GM12864 (cell line): ENCODE results near the gene SLC39A9.

ENCODE experiments used
- DNase-seq: peaks from one replicate; pipeline ENCODE4 v3.0.0-alpha.2; 2011; ENCODE audit warnings: low read depth
- H3K4me3 ChIP-seq: 2 replicates; pipeline ENCODE4 v1.5.1; 2011; ENCODE audit warnings: mild to moderate bottlenecking, low read depth, low read length, control low read depth
- TF ChIP-seq, protein P1 (sequence below): IDR thresholded peaks from 2 replicates; pipeline ENCODE4 v1.5.1; 2011; ENCODE audit warnings: low read depth, mild to moderate bottlenecking, moderate library complexity, low read length, control low read depth, inconsistent platforms; ENCODE audit errors: missing control alignments

The SLC39A9 gene

DNA sequence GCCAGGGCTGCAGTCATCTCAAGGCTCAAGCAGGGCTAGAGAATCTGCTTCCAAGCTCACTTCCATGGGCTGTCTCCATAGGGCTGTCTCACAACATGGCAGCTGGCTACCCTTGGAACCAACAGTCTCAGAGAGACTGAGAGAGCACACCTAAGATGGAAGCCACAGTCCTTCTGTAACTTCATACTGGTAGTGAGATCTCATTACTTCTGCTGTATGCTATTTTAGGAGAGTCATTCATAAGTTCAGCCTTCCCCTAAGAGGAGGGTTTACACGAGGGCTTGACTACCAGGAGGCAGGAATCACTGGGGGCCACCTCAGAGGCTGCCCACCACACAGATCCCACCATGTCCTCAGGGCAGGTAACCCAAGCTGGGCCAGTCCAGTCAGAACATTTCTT lies 30.1 kb upstream of the SLC39A9 start:
- DNase-seq = no peak
- no peak overlapping the region for H3K4me3 ChIP-seq
- TF ChIP-seq, protein P1, sequence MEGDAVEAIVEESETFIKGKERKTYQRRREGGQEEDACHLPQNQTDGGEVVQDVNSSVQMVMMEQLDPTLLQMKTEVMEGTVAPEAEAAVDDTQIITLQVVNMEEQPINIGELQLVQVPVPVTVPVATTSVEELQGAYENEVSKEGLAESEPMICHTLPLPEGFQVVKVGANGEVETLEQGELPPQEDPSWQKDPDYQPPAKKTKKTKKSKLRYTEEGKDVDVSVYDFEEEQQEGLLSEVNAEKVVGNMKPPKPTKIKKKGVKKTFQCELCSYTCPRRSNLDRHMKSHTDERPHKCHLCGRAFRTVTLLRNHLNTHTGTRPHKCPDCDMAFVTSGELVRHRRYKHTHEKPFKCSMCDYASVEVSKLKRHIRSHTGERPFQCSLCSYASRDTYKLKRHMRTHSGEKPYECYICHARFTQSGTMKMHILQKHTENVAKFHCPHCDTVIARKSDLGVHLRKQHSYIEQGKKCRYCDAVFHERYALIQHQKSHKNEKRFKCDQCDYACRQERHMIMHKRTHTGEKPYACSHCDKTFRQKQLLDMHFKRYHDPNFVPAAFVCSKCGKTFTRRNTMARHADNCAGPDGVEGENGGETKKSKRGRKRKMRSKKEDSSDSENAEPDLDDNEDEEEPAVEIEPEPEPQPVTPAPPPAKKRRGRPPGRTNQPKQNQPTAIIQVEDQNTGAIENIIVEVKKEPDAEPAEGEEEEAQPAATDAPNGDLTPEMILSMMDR = no peak

GRCh38 chr14:69370061-69370460 lies 28.4 kb upstream of the SLC39A9 start:
- no peak overlapping the region for H3K4me3 ChIP-seq

DNA sequence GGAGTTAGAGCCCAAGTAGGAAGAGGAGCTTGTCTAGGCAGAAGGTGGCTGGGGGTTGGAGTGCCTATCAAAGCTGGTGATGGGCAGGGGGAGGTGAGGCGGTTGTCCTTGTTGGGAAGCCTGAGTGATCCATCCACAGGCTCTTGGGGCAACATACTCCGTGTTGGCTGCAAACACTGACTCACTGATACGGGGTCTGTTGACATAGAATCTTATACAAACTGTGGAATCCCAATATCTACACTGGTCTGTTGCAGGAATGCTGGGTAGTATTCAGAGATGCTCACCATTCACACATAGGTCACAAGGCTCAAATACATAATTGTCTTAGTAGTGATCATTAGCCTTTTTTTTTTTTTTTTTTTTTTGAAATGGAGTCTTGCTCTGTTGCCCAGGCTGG lies 26.3 kb upstream of the SLC39A9 start:
- DNase-seq = no peak
- TF ChIP-seq, protein P1 = no peak
- H3K4me3 ChIP-seq = no peak overlapping the region

More at GRCh38 chr14:69370061-69370460, 28.4 kb upstream of the SLC39A9 start:
- DNase-seq = no peak
- TF ChIP-seq, protein P1 = no peak

- no peak for DNase-seq
- TF ChIP-seq, protein P1 = no peak
- H3K4me3 ChIP-seq = no peak overlapping the region
These were observed 25.4 kb upstream of the SLC39A9 start for GRCh38 chr14:69373104-69373503.

DNA sequence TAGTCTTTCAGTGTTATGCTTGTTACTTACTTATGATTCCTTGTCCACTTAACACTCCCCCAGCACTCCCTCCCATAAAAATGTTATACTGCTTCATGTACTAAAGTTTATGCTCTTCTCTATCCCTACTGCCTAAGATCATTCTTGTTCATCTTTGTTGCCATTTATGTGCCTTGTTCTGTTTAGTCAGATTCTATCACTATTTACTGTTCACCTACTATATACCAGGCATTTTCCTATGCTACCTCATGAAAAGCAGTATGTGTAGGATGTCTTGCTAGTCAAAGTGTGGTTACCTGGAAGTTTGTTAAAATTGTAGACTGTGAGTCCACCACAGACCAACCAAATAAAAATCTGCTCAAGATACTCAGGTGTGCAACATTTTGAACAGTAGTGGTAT lies 24.3 kb upstream of the SLC39A9 start:
- H3K4me3 ChIP-seq = no peak overlapping the region
- TF ChIP-seq, protein P1 = no peak
- DNase-seq = no peak

DNA sequence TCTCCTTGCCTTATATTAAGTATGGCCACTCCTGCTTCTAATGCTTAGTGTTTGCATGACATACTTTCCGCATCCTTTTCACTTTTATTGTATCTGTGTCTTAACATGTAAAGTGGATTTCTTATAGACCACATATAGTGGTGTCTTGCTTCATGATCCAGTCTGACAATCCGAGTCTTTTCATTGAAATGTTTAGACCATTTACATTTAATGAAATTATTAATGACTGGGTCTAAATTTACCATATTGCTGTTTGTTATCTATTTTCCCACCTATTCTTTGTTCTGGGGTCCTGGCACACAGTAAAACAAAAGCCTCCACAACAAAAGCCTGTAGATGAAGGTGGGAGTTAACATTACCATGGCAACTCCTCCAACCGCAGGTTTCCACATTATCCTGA lies 23.3 kb upstream of the SLC39A9 start:
- no peak overlapping the region for H3K4me3 ChIP-seq
- DNase-seq = no peak
- TF ChIP-seq, protein P1 = no peak

- H3K4me3 ChIP-seq = no peak overlapping the region
- DNase-seq = no peak
- TF ChIP-seq, protein P1 = no peak
These were observed 22.8 kb upstream of the SLC39A9 start for GRCh38 chr14:69375722-69376121.
